IMR-90 (cell line): Measurements from ENCODE around the gene RPL10. TPM values are rescaled to one million over a fixed set of nuclear protein-coding genes. Genes with fewer than 3 reads are reported as not detected.

Experiments used
- ATAC-seq: fragments of 200-7000 bp; cut with Tn5 transposase; 2 replicates; pipeline ENCODE4 v1.9.1; 2020; ENCODE audit warnings: low read depth, mild to moderate bottlenecking, moderate library complexity
- BruUV-seq: library from RNA; stranded (reverse); fragments of 400-500 nt; replicated peaks from 2 replicates; lab custom pipeline; 2021; lab: Mats Ljungman, UMichigan
- CTCF ChIA-PET: fragments of 300-600 bp; formaldehyde crosslinking; extraction: SDS; loops from one replicate; lab custom pipeline; 2021; ENCODE audit warnings: antibody characterized with exemption; lab: Yijun Ruan, JAX
- POLR2A ChIA-PET: fragments of 300-600 bp; sonication (Branson Sonifier 250); formaldehyde crosslinking; loops from one replicate; lab custom pipeline; 2022; ENCODE audit warnings: antibody characterized with exemption; ENCODE audit not compliant: unreplicated experiment; lab: Charles Lee
- DNase-seq: peaks from one replicate; pipeline ENCODE4 v3.0.0; 2013
- H2AFZ ChIP-seq: replicated peaks from 2 replicates; pipeline ENCODE3; 2013; ENCODE audit warnings: low read length, mild to moderate bottlenecking; ENCODE audit not compliant: poor library complexity
- H2AK5ac ChIP-seq: 2 replicates; pipeline ENCODE4 v1.6.1; 2013; ENCODE audit warnings: low read depth, low read length, inconsistent platforms
- H2AK9ac ChIP-seq: replicated peaks from 2 replicates; pipeline ENCODE3; 2013; ENCODE audit warnings: mild to moderate bottlenecking, low read depth, low read length, moderate library complexity; ENCODE audit not compliant: poor library complexity
- H2BK120ac ChIP-seq: 2 replicates; pipeline ENCODE4 v1.6.1; 2013; ENCODE audit warnings: low read depth, low read length, inconsistent platforms
- H2BK15ac ChIP-seq: 3 replicates; pipeline ENCODE4 v1.6.1; 2013; ENCODE audit warnings: low read depth, low read length, inconsistent platforms
- H2BK20ac ChIP-seq: 2 replicates; pipeline ENCODE4 v1.6.1; 2013; ENCODE audit warnings: low read depth, mild to moderate bottlenecking, inconsistent platforms, low read length, moderate library complexity
- H2BK5ac ChIP-seq: 2 replicates; pipeline ENCODE4 v1.6.1; 2013; ENCODE audit warnings: mild to moderate bottlenecking, low read depth, low read length, inconsistent platforms; ENCODE audit not compliant: poor library complexity, severe bottlenecking
- H3K14ac ChIP-seq: replicated peaks from 2 replicates; pipeline ENCODE4 v1.6.1; 2013; ENCODE audit warnings: low read depth, low read length, inconsistent platforms
- H3K18ac ChIP-seq: 2 replicates; pipeline ENCODE4 v1.6.1; 2013; ENCODE audit warnings: low read depth, low read length, control low read depth
- H3K23ac ChIP-seq: 2 replicates; pipeline ENCODE4 v1.6.1; 2013; ENCODE audit warnings: low read depth, low read length, inconsistent platforms
- H3K27ac ChIP-seq: 2 replicates; pipeline ENCODE4 v1.5.1; 2013; ENCODE audit warnings: mild to moderate bottlenecking, control low read depth, low read length; ENCODE audit not compliant: insufficient read depth
- H3K27me3 ChIP-seq: 2 replicates; pipeline ENCODE4 v1.6.1; 2013; ENCODE audit warnings: low read length; ENCODE audit not compliant: control insufficient read depth, insufficient read depth
- H3K36me3 ChIP-seq: 2 replicates; pipeline ENCODE4 v1.6.1; 2013; ENCODE audit warnings: low read length, mixed read lengths; ENCODE audit not compliant: control insufficient read depth, insufficient read depth
- H3K4ac ChIP-seq: 2 replicates; pipeline ENCODE4 v1.6.1; 2013; ENCODE audit warnings: low read depth, low read length, inconsistent platforms
- H3K4me1 ChIP-seq: 2 replicates; pipeline ENCODE4 v1.6.1; 2013; ENCODE audit warnings: low read length, mixed read lengths; ENCODE audit not compliant: control insufficient read depth, insufficient read depth
- H3K4me2 ChIP-seq: 2 replicates; pipeline ENCODE4 v1.6.1; 2013; ENCODE audit warnings: low read depth, mild to moderate bottlenecking, control low read depth, low read length, moderate library complexity
- H3K4me3 ChIP-seq: 2 replicates; pipeline ENCODE4 v1.5.1; 2013; ENCODE audit warnings: low read depth, mild to moderate bottlenecking, control low read depth, low read length, moderate library complexity; ENCODE audit not compliant: insufficient read depth
- H3K56ac ChIP-seq: 2 replicates; pipeline ENCODE4 v1.6.1; 2013; ENCODE audit warnings: low read length, inconsistent platforms; ENCODE audit not compliant: insufficient read depth; ENCODE audit errors: extremely low read depth
- H3K79me1 ChIP-seq, 2 experiments: 2 replicates each; pipeline ENCODE4 v1.6.1; 2013; ENCODE audit warnings: low read length in 2 of 2, inconsistent platforms in 1 of 2, low read depth in 1 of 2
- H3K9ac ChIP-seq: 2 replicates; pipeline ENCODE4 v1.6.1; 2013; ENCODE audit warnings: low read depth, low read length, control low read depth
- H3K9me1 ChIP-seq: 2 replicates; pipeline ENCODE4 v1.6.1; 2013; ENCODE audit warnings: low read length, inconsistent platforms; ENCODE audit not compliant: insufficient read depth
- H3K9me3 ChIP-seq: 2 replicates; pipeline ENCODE4 v1.6.1; 2013; ENCODE audit warnings: low read length; ENCODE audit not compliant: control insufficient read depth, insufficient read depth
- H4K20me1 ChIP-seq: 2 replicates; pipeline ENCODE4 v1.6.1; 2013; ENCODE audit warnings: low read length, inconsistent platforms; ENCODE audit not compliant: insufficient read depth
- H4K5ac ChIP-seq: 2 replicates; pipeline ENCODE4 v1.6.1; 2013; ENCODE audit warnings: mild to moderate bottlenecking, low read depth, low read length, control low read depth
- H4K8ac ChIP-seq, 2 experiments: 2 replicates each; pipeline ENCODE4 v1.6.1; 2013; ENCODE audit warnings: low read depth in 2 of 2, low read length in 2 of 2, control low read depth in 1 of 2, inconsistent platforms in 1 of 2
- H4K91ac ChIP-seq: 2 replicates; pipeline ENCODE4 v1.6.1; 2013; ENCODE audit warnings: low read depth, low read length, inconsistent platforms; ENCODE audit not compliant: insufficient read depth
- BHLHE40 ChIP-seq: fragments of 150-350 bp; IDR thresholded peaks from 2 replicates; pipeline ENCODE4 v1.6.1; 2016; ENCODE audit warnings: mild to moderate bottlenecking, low read depth, low read length
- CEBPB ChIP-seq: IDR thresholded peaks from 2 replicates; pipeline ENCODE4 v1.6.1; 2012; ENCODE audit warnings: low read depth, low read length, improper control_type of control experiment
- CHD1 ChIP-seq: IDR thresholded peaks from 2 replicates; pipeline ENCODE4 v1.6.1; 2012; ENCODE audit warnings: low read depth, low read length, improper control_type of control experiment
- FOS ChIP-seq: fragments of 150-350 bp; IDR thresholded peaks from 2 replicates; pipeline ENCODE4 v1.6.1; 2016; ENCODE audit warnings: low read depth, low read length
- MAFK ChIP-seq: IDR thresholded peaks from 2 replicates; pipeline ENCODE4 v1.6.1; 2012; ENCODE audit warnings: low read depth, low read length, improper control_type of control experiment
- MAZ ChIP-seq: IDR thresholded peaks from 2 replicates; pipeline ENCODE4 v1.6.1; 2012; ENCODE audit warnings: low read depth, mild to moderate bottlenecking, low read length, improper control_type of control experiment, moderate library complexity, borderline replicate concordance
- MXI1 ChIP-seq: IDR thresholded peaks from 2 replicates; pipeline ENCODE4 v1.6.1; 2012; ENCODE audit warnings: low read depth, mild to moderate bottlenecking, low read length, moderate library complexity, borderline replicate concordance
- POLR2A ChIP-seq: IDR thresholded peaks from 2 replicates; pipeline ENCODE4 v1.6.1; 2012; ENCODE audit warnings: mild to moderate bottlenecking, low read depth, low read length
- RAD21 ChIP-seq: IDR thresholded peaks from 2 replicates; pipeline ENCODE4 v1.6.1; 2012; ENCODE audit warnings: low read length, improper control_type of control experiment
- RCOR1 ChIP-seq: IDR thresholded peaks from 2 replicates; pipeline ENCODE4 v1.6.1; 2012; ENCODE audit warnings: mild to moderate bottlenecking, low read length, improper control_type of control experiment; ENCODE audit not compliant: insufficient replicate concordance
- SMC3 ChIP-seq: fragments of 150-350 bp; IDR thresholded peaks from 2 replicates; pipeline ENCODE4 v1.6.1; 2016; ENCODE audit warnings: low read depth, mild to moderate bottlenecking, antibody characterized with exemption, low read length, moderate library complexity
- WGBS, 2 experiments: methylation state at CpG; one replicate each; pipeline versions ENCODE4 v1.1.5 to v1.1.7; 2013; ENCODE audit warnings: missing lambda C conversion rate in 2 of 2; ENCODE audit not compliant: insufficient read length in 1 of 2; ENCODE audit errors: extremely low coverage in 2 of 2; 5-methylcytosine and 5-hydroxymethylcytosine counted together
- dilution Hi-C: fragments of 300-500 bp; cut with HindIII; formaldehyde crosslinking; loops from one replicate; pipeline ENCODE4 v1.14.3; 2018; ENCODE audit warnings: low sequenced_read_pairs; ENCODE audit not compliant: unreplicated experiment
- in situ Hi-C: fragments of 300-500 bp; cut with MboI; formaldehyde crosslinking; loops from 3 replicates; pipeline ENCODE4 v1.14.3; 2019; ENCODE audit warnings: low sequenced_read_pairs, inconsistent platforms, mixed read lengths
- intact Hi-C: fragments of 100-400 bp; cut with micrococcal nuclease; formaldehyde crosslinking; loops from 2 replicates; pipeline ENCODE4 v1.10.0; 2022
- polyA plus RNA-seq, 3 experiments: library from polyadenylated mRNA; depleted of rRNA; stranded (reverse); fragments of >200 nt; gene quantifications; 2 replicates each; pipeline ENCODE4 v1.2.3, GENCODE V29; 2012; ENCODE audit warnings: low replicate concordance in 1 of 3
- total RNA-seq: library from RNA; depleted of rRNA; stranded (reverse); fragments of >200 nt; gene quantifications from 2 replicates; pipeline ENCODE4 v1.2.3, GENCODE V29; 2012
- TF ChIP-seq, protein P1 (sequence below): conservative IDR thresholded peaks from 2 replicates; pipeline ENCODE4 v1.5.1; 2012; ENCODE audit warnings: mild to moderate bottlenecking, low read depth, low read length, improper control_type of control experiment
- TF ChIP-seq, protein P2 (sequence below): fragments of 150-350 bp; IDR thresholded peaks from 2 replicates; pipeline ENCODE4 v1.6.1; 2017; ENCODE audit warnings: mild to moderate bottlenecking, antibody characterized with exemption, low read length, low read depth

RPL10 gene
- total and polyA plus RNA-seq, 2 of the 4 experiments (the other 2 are of a cell fraction) = 1,582 to 7,467 TPM

GRCh38 chrX:154449618-154450017 is 51.4 kb downstream of the RPL10 start:
- H3K4me2 ChIP-seq = no peak overlapping the region
- H3K27ac ChIP-seq = no peak overlapping the region
- WGBS, 2 experiments = no CpG with 5 or more reads among the region's 18 CpGs
- no peak overlapping the region for H3K23ac ChIP-seq
- no peak overlapping the region for H4K8ac ChIP-seq
- ChIA-PET CTCF (no interaction called here), POLR2A (no interaction called here)
- H3K4me3 ChIP-seq = no peak overlapping the region
- H3K79me1 ChIP-seq = peaks cover 0 to 29% of the 10 kb centered on the region in 2 experiments; a peak in 2 of 4 replicates
- H3K56ac ChIP-seq = no peak overlapping the region
- DNase-seq (no peak), ATAC-seq (no peak)
- H2BK20ac ChIP-seq = no peak overlapping the region
- no peaks in the 10 kb centered on the region; the same call in 1 of the 2 replicates for H3K9me3 ChIP-seq
- H3K36me3 ChIP-seq = peaks cover 47% of the 10 kb centered on the region
- no peak overlapping the region for H4K5ac ChIP-seq
- H3K18ac ChIP-seq = no peak overlapping the region
- no peaks in the 10 kb centered on the region for H3K9me1 ChIP-seq
- H3K9ac ChIP-seq = no peak overlapping the region
- no TSS peak for BruUV-seq
- no peak overlapping the region for H3K14ac ChIP-seq
- H2AK5ac ChIP-seq = no peak overlapping the region
- H2AK9ac ChIP-seq = no peak overlapping the region
- no peak overlapping the region for H2BK5ac ChIP-seq
- TF ChIP-seq FOS (no peak), RAD21 (no peak), MAFK (no peak), CHD1 (no peak), MAZ (no peak), SMC3 (no peak), BHLHE40 (no peak), MXI1 (no peak), POLR2A (no peak), RCOR1 (no peak), CEBPB (no peak)
- TF ChIP-seq, protein P1, sequence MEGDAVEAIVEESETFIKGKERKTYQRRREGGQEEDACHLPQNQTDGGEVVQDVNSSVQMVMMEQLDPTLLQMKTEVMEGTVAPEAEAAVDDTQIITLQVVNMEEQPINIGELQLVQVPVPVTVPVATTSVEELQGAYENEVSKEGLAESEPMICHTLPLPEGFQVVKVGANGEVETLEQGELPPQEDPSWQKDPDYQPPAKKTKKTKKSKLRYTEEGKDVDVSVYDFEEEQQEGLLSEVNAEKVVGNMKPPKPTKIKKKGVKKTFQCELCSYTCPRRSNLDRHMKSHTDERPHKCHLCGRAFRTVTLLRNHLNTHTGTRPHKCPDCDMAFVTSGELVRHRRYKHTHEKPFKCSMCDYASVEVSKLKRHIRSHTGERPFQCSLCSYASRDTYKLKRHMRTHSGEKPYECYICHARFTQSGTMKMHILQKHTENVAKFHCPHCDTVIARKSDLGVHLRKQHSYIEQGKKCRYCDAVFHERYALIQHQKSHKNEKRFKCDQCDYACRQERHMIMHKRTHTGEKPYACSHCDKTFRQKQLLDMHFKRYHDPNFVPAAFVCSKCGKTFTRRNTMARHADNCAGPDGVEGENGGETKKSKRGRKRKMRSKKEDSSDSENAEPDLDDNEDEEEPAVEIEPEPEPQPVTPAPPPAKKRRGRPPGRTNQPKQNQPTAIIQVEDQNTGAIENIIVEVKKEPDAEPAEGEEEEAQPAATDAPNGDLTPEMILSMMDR = no peak
- TF ChIP-seq, protein P2, sequence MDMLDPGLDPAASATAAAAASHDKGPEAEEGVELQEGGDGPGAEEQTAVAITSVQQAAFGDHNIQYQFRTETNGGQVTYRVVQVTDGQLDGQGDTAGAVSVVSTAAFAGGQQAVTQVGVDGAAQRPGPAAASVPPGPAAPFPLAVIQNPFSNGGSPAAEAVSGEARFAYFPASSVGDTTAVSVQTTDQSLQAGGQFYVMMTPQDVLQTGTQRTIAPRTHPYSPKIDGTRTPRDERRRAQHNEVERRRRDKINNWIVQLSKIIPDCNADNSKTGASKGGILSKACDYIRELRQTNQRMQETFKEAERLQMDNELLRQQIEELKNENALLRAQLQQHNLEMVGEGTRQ = no peak
- no peaks in the 10 kb centered on the region for H3K27me3 ChIP-seq
- in situ Hi-C loops = no loop called here
- no peak overlapping the region for H2BK120ac ChIP-seq
- H2BK15ac ChIP-seq = no peak overlapping the region
- peaks cover 8% of the 10 kb centered on the region; the same call in 1 of the 2 replicates for H3K4me1 ChIP-seq
- no peak overlapping the region for H4K91ac ChIP-seq
- H3K4ac ChIP-seq = no peak overlapping the region
- H2AFZ ChIP-seq = no peak overlapping the region
- dilution Hi-C loops = no loop called here
- intact Hi-C loops = no loop called here
- no peaks in the 10 kb centered on the region; the same call in 1 of the 2 replicates for H4K20me1 ChIP-seq
